ENCODE measurements around the gene HIVEP3. TPM values are rescaled to one million over a fixed set of nuclear protein-coding genes. Genes with fewer than 3 reads are reported as not detected.

The HIVEP3 gene
- total RNA-seq, 1 experiment from 2014 or later: 1.4 TPM

- Histone ChIP-seq H3K9ac (ENCODE audit: extremely low read depth, insufficient read length, low read length) (no peak overlapping the region), H2AK5ac (ENCODE audit: insufficient read length, low read length) (no peak overlapping the region), H4K91ac (ENCODE audit: insufficient read length, low read depth, low read length) (no peak overlapping the region), H3K9me3 (ENCODE audit: control insufficient read depth, low read depth, low read length) (peaks cover 6% of the 10 kb centered on the region), H3K18ac (ENCODE audit: insufficient read length, low read depth, low read length) (no peak overlapping the region), H3K23ac (ENCODE audit: insufficient read length, low read depth, low read length) (no peak overlapping the region), H2BK12ac (ENCODE audit: insufficient read length, low read depth, low read length) (no peak overlapping the region), H2BK5ac (ENCODE audit: insufficient read length, low read length) (no peak overlapping the region), H3K4me1 (ENCODE audit: insufficient read depth, low read length) (no peaks in the 10 kb centered on the region), H2AFZ (ENCODE audit: low read length) (no peak overlapping the region), H2BK15ac (ENCODE audit: low read depth, low read length) (no peak overlapping the region), H4K5ac (ENCODE audit: insufficient read length, low read depth, low read length) (no peak overlapping the region), H3K4me2 (ENCODE audit: insufficient read depth, insufficient read length, low read length) (no peak overlapping the region), H3K56ac (ENCODE audit: insufficient read length, low read depth, low read length) (no peak overlapping the region), H3T11ph (ENCODE audit: low read length) (no peak overlapping the region), H3K27me3 (ENCODE audit: insufficient read depth, low read length) (no peaks in the 10 kb centered on the region), H2BK120ac (ENCODE audit: low read depth, low read length, poor library complexity, severe bottlenecking) (no peak overlapping the region), H4K20me1 (ENCODE audit: control insufficient read depth, insufficient read depth, insufficient read length) (no peaks in the 10 kb centered on the region), H3K79me1 (ENCODE audit: insufficient read depth, low read depth, low read length, poor library complexity, severe bottlenecking) (no peaks in the 10 kb centered on the region), H4K8ac (replicated peaks; ENCODE audit: insufficient read length, low read depth, low read length) (no peak overlapping the region), H3K27ac (ENCODE audit: insufficient read length, low read depth, low read length) (no peak overlapping the region), H3K14ac (ENCODE audit: insufficient read depth, low read length) (no peak overlapping the region), H3K79me2 (ENCODE audit: insufficient read depth, low read length) (no peaks in the 10 kb centered on the region), H3K4ac (ENCODE audit: low read depth, low read length) (no peak overlapping the region), H2BK20ac (ENCODE audit: low read depth, low read length, poor library complexity, severe bottlenecking) (no peak overlapping the region), H3K23me2 (ENCODE audit: insufficient read length, low read depth, low read length, poor library complexity, severe bottlenecking) (no peaks in the 10 kb centered on the region)
- no peak for DNase-seq
- no peak overlapping the region for H3K4me3 Mint-ChIP-seq
- H3K4me1 Mint-ChIP-seq: peaks cover 2 to 3% of the 10 kb centered on the region in 2 experiments; a peak in 1 of 4 replicates
- H3K27me3 Mint-ChIP-seq (ENCODE audit: low read depth): peaks cover 8% of the 10 kb centered on the region
- peaks cover 7 to 14% of the 10 kb centered on the region in 2 experiments; a peak in 4 of 5 replicates for H3K9me3 Mint-ChIP-seq
- no peak overlapping the region; a peak in 1 of 7 replicates for H3K27ac Mint-ChIP-seq
- WGBS (ENCODE audit: extremely low coverage, insufficient read length, low lambda C conversion rate): no CpG with 5 or more reads among the region's 10 CpGs
- H3K36me3 Mint-ChIP-seq (ENCODE audit: insufficient read depth in 1 of 3, low read depth in 3 of 3): peaks cover 0 to 10% (median 4%) of the 10 kb centered on the region in 3 experiments; a peak in 2 of 7 replicates
- TF ChIP-seq CTCF (conservative IDR thresholded peaks at IDR 0.05): no peak
These were observed 377.7 kb downstream of the HIVEP3 start for GRCh38 chr1:41540886-41541591.

Data from H9 (cell line).